Astrocyte of the cerebellum (primary cell): ENCODE measurements around the gene MB.

ENCODE experiments used
- DNase-seq: peaks from one replicate; pipeline ENCODE4 v3.0.0-alpha.2; 2011; ENCODE audit warnings: low read depth
- H3K4me3 ChIP-seq: 2 replicates; pipeline ENCODE4 v1.5.1; 2011; ENCODE audit warnings: mild to moderate bottlenecking, low read depth, low read length, moderate library complexity
- in situ Hi-C: cut with HindIII; loops from 2 replicates; pipeline ENCODE4 v1.10.0; 2017; ENCODE audit warnings: low sequenced_read_pairs
- TF ChIP-seq, protein P1 (sequence below): IDR thresholded peaks from 2 replicates; pipeline ENCODE4 v1.5.1; 2012; ENCODE audit warnings: low read length, low read depth, moderate library complexity, mild to moderate bottlenecking; ENCODE audit errors: missing control alignments

The MB gene

DNA sequence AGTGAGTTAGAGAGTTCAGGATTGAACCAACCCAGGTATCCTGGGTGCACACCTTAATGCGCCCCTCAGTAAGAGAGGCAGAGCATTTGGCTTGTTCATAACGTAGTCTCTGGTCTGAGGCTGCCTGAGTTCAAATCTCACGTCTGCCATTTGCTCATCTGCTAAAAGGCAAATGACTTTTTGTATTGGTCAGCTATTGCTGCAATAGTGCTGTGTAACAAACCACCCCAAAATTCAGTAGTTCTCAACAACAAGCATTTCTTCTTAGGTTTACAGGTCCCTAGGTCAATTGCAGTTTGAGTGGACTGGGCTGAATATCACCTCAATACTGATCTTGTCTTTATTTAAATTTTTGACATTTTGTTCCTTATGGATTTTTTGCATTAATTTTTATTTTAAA is 58.4 kb downstream of the MB start:
- H3K4me3 ChIP-seq: no peak overlapping the region
- TF ChIP-seq, protein P1, sequence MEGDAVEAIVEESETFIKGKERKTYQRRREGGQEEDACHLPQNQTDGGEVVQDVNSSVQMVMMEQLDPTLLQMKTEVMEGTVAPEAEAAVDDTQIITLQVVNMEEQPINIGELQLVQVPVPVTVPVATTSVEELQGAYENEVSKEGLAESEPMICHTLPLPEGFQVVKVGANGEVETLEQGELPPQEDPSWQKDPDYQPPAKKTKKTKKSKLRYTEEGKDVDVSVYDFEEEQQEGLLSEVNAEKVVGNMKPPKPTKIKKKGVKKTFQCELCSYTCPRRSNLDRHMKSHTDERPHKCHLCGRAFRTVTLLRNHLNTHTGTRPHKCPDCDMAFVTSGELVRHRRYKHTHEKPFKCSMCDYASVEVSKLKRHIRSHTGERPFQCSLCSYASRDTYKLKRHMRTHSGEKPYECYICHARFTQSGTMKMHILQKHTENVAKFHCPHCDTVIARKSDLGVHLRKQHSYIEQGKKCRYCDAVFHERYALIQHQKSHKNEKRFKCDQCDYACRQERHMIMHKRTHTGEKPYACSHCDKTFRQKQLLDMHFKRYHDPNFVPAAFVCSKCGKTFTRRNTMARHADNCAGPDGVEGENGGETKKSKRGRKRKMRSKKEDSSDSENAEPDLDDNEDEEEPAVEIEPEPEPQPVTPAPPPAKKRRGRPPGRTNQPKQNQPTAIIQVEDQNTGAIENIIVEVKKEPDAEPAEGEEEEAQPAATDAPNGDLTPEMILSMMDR: no peak
- in situ Hi-C loops: no loop called here
- DNase-seq: no peak

DNA sequence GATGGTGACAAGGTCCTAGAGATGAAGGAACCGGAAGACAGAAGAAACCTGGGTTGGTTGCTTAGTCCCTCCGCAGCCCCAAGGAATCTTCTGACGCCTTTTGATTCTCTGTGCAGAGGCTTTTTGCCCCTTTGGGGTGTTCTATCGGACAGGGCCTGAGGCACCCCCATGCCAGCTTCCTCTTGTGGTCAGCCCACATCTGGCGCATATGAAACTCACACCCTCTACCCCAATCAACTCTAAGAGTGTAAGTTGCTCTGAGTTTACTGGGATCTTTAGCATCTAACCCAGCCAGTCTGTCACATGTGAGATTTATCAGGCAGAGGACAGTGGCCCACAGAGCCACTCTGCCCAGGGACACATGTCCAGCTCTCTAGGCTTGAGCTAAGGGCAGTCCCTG is 59.1 kb downstream of the MB start:
- DNase-seq: no peak
- in situ Hi-C loops: no loop called here
- TF ChIP-seq, protein P1: no peak
- H3K4me3 ChIP-seq: no peak overlapping the region
